T-helper 9 cell (primary cell): ENCODE measurements around the gene NPS.

Experiments used
- DNase-seq: peaks from one replicate; pipeline ENCODE4 v3.0.0-alpha.2; 2020
- total RNA-seq, 2 donors: gene quantifications; one replicate each; lab custom pipeline; 2026; lab: John Stamatoyannopoulos, UW

Gene NPS
- 0 reads per million in 2 donors for total RNA-seq

- no peak for DNase-seq
Measured at GRCh38 chr10:127549009-127549408, at the start of gene NPS. TSS of gene NPS (plus strand) at chr10:127549309. CDS start at chr10:127549369, 60 bp downstream.

GRCh38 chr10:127500127-127500526 lies 49.0 kb upstream of the NPS start:
- no peak for DNase-seq

- DNase-seq, result no peak
Measured at GRCh38 chr10:127506094-127506493, 43.0 kb upstream of the NPS start.

GRCh38 chr10:127522298-127522697 lies 26.8 kb upstream of the NPS start:
- no peak for DNase-seq

- no peak for DNase-seq
Measured at GRCh38 chr10:127523476-127523875, 25.6 kb upstream of the NPS start.

GRCh38 chr10:127524229-127524628 lies 24.9 kb upstream of the NPS start:
- no peak for DNase-seq

GRCh38 chr10:127524908-127525665 lies 24.0 kb upstream of the NPS start:
- DNase-seq, result no peak

- DNase-seq, result no peak
Measured at GRCh38 chr10:127525686-127526085, 23.4 kb upstream of the NPS start.

- no peak for DNase-seq
Measured at GRCh38 chr10:127526161-127526560, 22.9 kb upstream of the NPS start.

GRCh38 chr10:127527320-127527719 lies 21.8 kb upstream of the NPS start:
- DNase-seq, result no peak

- DNase-seq, result no peak
Measured at GRCh38 chr10:127527891-127528290, 21.2 kb upstream of the NPS start.

GRCh38 chr10:127532193-127532592 lies 16.9 kb upstream of the NPS start:
- DNase-seq, result no peak

GRCh38 chr10:127532659-127533058 lies 16.4 kb upstream of the NPS start:
- DNase-seq, result no peak

- DNase-seq, result no peak
Measured at GRCh38 chr10:127534074-127534473, 15.0 kb upstream of the NPS start.

- no peak for DNase-seq
Measured at GRCh38 chr10:127534496-127534895, 14.6 kb upstream of the NPS start.

- no peak for DNase-seq
Measured at GRCh38 chr10:127535802-127536515, 13.2 kb upstream of the NPS start.

- no peak for DNase-seq
Measured at GRCh38 chr10:127536972-127537760, 11.9 kb upstream of the NPS start.

GRCh38 chr10:127537924-127538323 lies 11.2 kb upstream of the NPS start:
- DNase-seq, result no peak

GRCh38 chr10:127548022-127548421 lies 1.1 kb upstream of the NPS start:
- no peak for DNase-seq

- no peak for DNase-seq
Measured at GRCh38 chr10:127550861-127551260, 1.8 kb downstream of the NPS start.

- DNase-seq, result no peak
Measured at GRCh38 chr10:127552446-127552845, 3.3 kb downstream of the NPS start.

GRCh38 chr10:127553417-127553816 lies 4.3 kb downstream of the NPS start:
- no peak for DNase-seq

- no peak for DNase-seq
Measured at GRCh38 chr10:127556916-127557315, 7.8 kb downstream of the NPS start.
